ENCODE results near the gene KLF18. TPM values are rescaled to one million over a fixed set of nuclear protein-coding genes. Genes with fewer than 3 reads are reported as not detected.

The KLF18 gene
- total and polyA plus RNA-seq, 2 donors (not counting 1 experiment from before 2014, with no cell fraction given): not detected

GRCh38 chr1:44120398-44120949 lies 21.0 kb downstream of the KLF18 start:
- Mint-ChIP-seq H3K27ac (no peak overlapping the region), H3K4me1 (no peaks in the 10 kb centered on the region), H3K27me3 (peaks cover 19% of the 10 kb centered on the region), H3K4me3 (no peak overlapping the region), H3K9me3 (ENCODE audit: insufficient read depth) (no peaks in the 10 kb centered on the region)
- 92% methylated on average over 4 of the region's 5 CpGs for WGBS (ENCODE audit: insufficient coverage)
- Histone ChIP-seq H3K27me3 (replicated peaks in 1 of 4; ENCODE audit: control extremely low read depth in 1 of 4, control insufficient read depth in 3 of 4, insufficient read depth in 4 of 4, low read length in 3 of 4) (no peaks in the 10 kb centered on the region), H3K4me2 (replicated peaks; ENCODE audit: low read depth, low read length, poor library complexity, severe bottlenecking) (no peak overlapping the region), H3K27ac (ENCODE audit: low read length in 2 of 2) (no peak overlapping the region), H4K20me1 (ENCODE audit: control insufficient read depth, insufficient read depth, low read length, poor library complexity, severe bottlenecking) (no peaks in the 10 kb centered on the region), H3K9ac (ENCODE audit: low read length) (no peak overlapping the region), H3K79me2 (ENCODE audit: control insufficient read depth, insufficient read depth, low read length) (no peaks in the 10 kb centered on the region), H2AFZ (ENCODE audit: insufficient read depth, low read depth, low read length, poor library complexity, severe bottlenecking) (no peak overlapping the region), H3K4me3 (ENCODE audit: control extremely low read depth in 1 of 5, extremely low read depth in 1 of 5, insufficient read depth in 1 of 5, low read depth in 2 of 5, low read length in 4 of 5) (no peak overlapping the region), H3K4me1 (ENCODE audit: control insufficient read depth in 2 of 2, insufficient read depth in 2 of 2, low read length in 2 of 2) (no peaks in the 10 kb centered on the region), H3K9me3 (ENCODE audit: control extremely low read depth in 1 of 3, control insufficient read depth in 2 of 3, insufficient read depth in 1 of 3, low read length in 2 of 3) (no peaks in the 10 kb centered on the region), H3K36me3 (replicated peaks in 1 of 2; ENCODE audit: control extremely low read depth in 1 of 2, control insufficient read depth in 1 of 2, extremely low read depth in 1 of 2, insufficient read depth in 2 of 2, low read length in 1 of 2) (no peaks in the 10 kb centered on the region)
- POLR2A ChIA-PET: no interaction called here
- intact Hi-C loops (cut with micrococcal nuclease): no loop called here
- DNase-seq (no peak), ATAC-seq (ENCODE audit: low read depth) (no peak)
- CTCF ChIA-PET: interaction anchor here (1.3 kb wide), 1 partner anchor 8 kb away, joined by 3 read pairs; no protein-coding TSS in a partner anchor
- TF ChIP-seq EZH2 (IDR thresholded peaks at IDR 0.05; ENCODE audit: borderline replicate concordance, insufficient read depth, low read depth, low read length, poor library complexity, severe bottlenecking) (no peak), CTCF (IDR thresholded peaks at IDR 0.05) (no peak)

GRCh38 chr1:44119525-44119924 lies 21.9 kb downstream of the KLF18 start:
- CTCF ChIA-PET: no interaction called here
- no peak for ATAC-seq (ENCODE audit: low read depth)
- Mint-ChIP-seq H3K4me3 (no peak overlapping the region), H3K27ac (no peak overlapping the region), H3K9me3 (ENCODE audit: insufficient read depth) (no peaks in the 10 kb centered on the region), H3K4me1 (no peaks in the 10 kb centered on the region), H3K27me3 (peaks cover 19% of the 10 kb centered on the region)
- 94% methylated on average over 5 of the region's 6 CpGs for WGBS (ENCODE audit: insufficient coverage)
- no peaks in the 10 kb centered on the region for H3K79me2 ChIP-seq (ENCODE audit: control insufficient read depth, insufficient read depth, low read length)
- H3K4me3 ChIP-seq (ENCODE audit: control extremely low read depth in 1 of 5, extremely low read depth in 1 of 5, insufficient read depth in 1 of 5, low read depth in 2 of 5, low read length in 4 of 5): no peak overlapping the region
- no peaks in the 10 kb centered on the region for H3K36me3 ChIP-seq (replicated peaks in 1 of 2; ENCODE audit: control extremely low read depth in 1 of 2, control insufficient read depth in 1 of 2, extremely low read depth in 1 of 2, insufficient read depth in 2 of 2, low read length in 1 of 2)
- H3K27ac ChIP-seq (ENCODE audit: low read length in 2 of 2): no peak overlapping the region
- POLR2A ChIA-PET: no interaction called here
- H3K4me1 ChIP-seq (ENCODE audit: control insufficient read depth in 2 of 2, insufficient read depth in 2 of 2, low read length in 2 of 2): no peaks in the 10 kb centered on the region
- intact Hi-C loops (cut with micrococcal nuclease): no loop called here
- no peak for TF ChIP-seq EZH2 (IDR thresholded peaks at IDR 0.05; ENCODE audit: borderline replicate concordance, insufficient read depth, low read depth, low read length, poor library complexity, severe bottlenecking)
- no peak for TF ChIP-seq CTCF (IDR thresholded peaks at IDR 0.05)
- H3K9ac ChIP-seq (ENCODE audit: low read length): no peak overlapping the region
- no peak overlapping the region for H3K4me2 ChIP-seq (replicated peaks; ENCODE audit: low read depth, low read length, poor library complexity, severe bottlenecking)
- no peak for DNase-seq
- no peaks in the 10 kb centered on the region for H3K9me3 ChIP-seq (ENCODE audit: control extremely low read depth in 1 of 3, control insufficient read depth in 2 of 3, insufficient read depth in 1 of 3, low read length in 2 of 3)
- no peak overlapping the region for H2AFZ ChIP-seq (ENCODE audit: insufficient read depth, low read depth, low read length, poor library complexity, severe bottlenecking)
- H4K20me1 ChIP-seq (ENCODE audit: control insufficient read depth, insufficient read depth, low read length, poor library complexity, severe bottlenecking): no peaks in the 10 kb centered on the region
- H3K27me3 ChIP-seq (replicated peaks in 1 of 4; ENCODE audit: control extremely low read depth in 1 of 4, control insufficient read depth in 3 of 4, insufficient read depth in 4 of 4, low read length in 3 of 4): no peaks in the 10 kb centered on the region
